Measurements from ENCODE around the gene KCNMB4.

- TF ChIP-seq CTCF (conservative IDR thresholded peaks at IDR 0.05) (no peak), ZFX (IDR thresholded peaks at IDR 0.05) (no peak)
Observed at GRCh38 chr12:70355972-70356371, 10.1 kb upstream of the KCNMB4 start.
